Mesendoderm (in vitro differentiated cells): Measurements from ENCODE around the gene TLX1. TPM values are rescaled to one million over a fixed set of nuclear protein-coding genes. Genes with fewer than 3 reads are reported as not detected.

Source experiments
- DNase-seq: peaks from one replicate; pipeline ENCODE4 v3.0.0; 2013
- H2AK5ac ChIP-seq: 2 replicates; pipeline ENCODE4 v1.6.1; 2013; ENCODE audit warnings: low read length, inconsistent platforms
- H2BK120ac ChIP-seq: 2 replicates; pipeline ENCODE4 v1.6.1; 2013; ENCODE audit warnings: low read depth, mild to moderate bottlenecking, low read length, moderate library complexity, mixed read lengths
- H2BK15ac ChIP-seq: replicated peaks from 2 replicates; pipeline ENCODE4 v1.6.1; 2013; ENCODE audit warnings: low read depth, mild to moderate bottlenecking, moderate library complexity
- H2BK5ac ChIP-seq: 2 replicates; pipeline ENCODE4 v1.6.1; 2013; ENCODE audit warnings: low read length, inconsistent platforms
- H3K18ac ChIP-seq: 2 replicates; pipeline ENCODE4 v1.6.1; 2013; ENCODE audit warnings: mild to moderate bottlenecking, low read length, mixed read lengths
- H3K23ac ChIP-seq: one replicate; pipeline ENCODE4 v1.6.1; 2013; ENCODE audit warnings: low read length
- H3K27ac ChIP-seq: 2 replicates; pipeline ENCODE4 v1.5.1; 2013; ENCODE audit warnings: low read depth, mild to moderate bottlenecking, inconsistent platforms, low read length, moderate library complexity
- H3K27me3 ChIP-seq: 2 replicates; pipeline ENCODE4 v1.6.1; 2013; ENCODE audit warnings: low read length, control low read depth, mild to moderate bottlenecking, inconsistent platforms; ENCODE audit not compliant: insufficient read depth, poor library complexity
- H3K36me3 ChIP-seq: 2 replicates; pipeline ENCODE4 v1.6.1; 2013; ENCODE audit warnings: low read length, inconsistent platforms; ENCODE audit not compliant: control insufficient read depth, insufficient read depth
- H3K4ac ChIP-seq: one replicate; pipeline ENCODE4 v1.6.1; 2013; ENCODE audit warnings: low read depth, mild to moderate bottlenecking, low read length, moderate library complexity
- H3K4me1 ChIP-seq: 2 replicates; pipeline ENCODE4 v1.6.1; 2013; ENCODE audit warnings: low read depth, low read length, inconsistent platforms; ENCODE audit not compliant: control insufficient read depth
- H3K4me2 ChIP-seq: 2 replicates; pipeline ENCODE4 v1.6.1; 2013; ENCODE audit warnings: low read length
- H3K4me3 ChIP-seq: 2 replicates; pipeline ENCODE4 v1.5.1; 2013; ENCODE audit warnings: mild to moderate bottlenecking, low read length
- H3K56ac ChIP-seq: one replicate; pipeline ENCODE4 v1.6.1; 2013; ENCODE audit warnings: low read length
- H3K79me1 ChIP-seq: 2 replicates; pipeline ENCODE4 v1.6.1; 2013; ENCODE audit warnings: low read length, inconsistent platforms
- H3K79me2 ChIP-seq: 2 replicates; pipeline ENCODE4 v1.6.1; 2013; ENCODE audit warnings: mild to moderate bottlenecking, low read length; ENCODE audit not compliant: control insufficient read depth, insufficient read depth
- H3K9ac ChIP-seq: 2 replicates; pipeline ENCODE4 v1.6.1; 2013; ENCODE audit warnings: low read length, inconsistent platforms
- H4K5ac ChIP-seq: one replicate; pipeline ENCODE4 v1.6.1; 2013; ENCODE audit warnings: low read length
- H4K8ac ChIP-seq: one replicate; pipeline ENCODE4 v1.6.1; 2013; ENCODE audit warnings: low read depth, mild to moderate bottlenecking, control low read depth, low read length, moderate library complexity
- WGBS: extraction: QIAGEN DNeasy Blood & Tissue Kit; methylation state at CpG from one replicate; pipeline ENCODE4 v1.1.7; 2013; ENCODE audit warnings: low lambda C conversion rate, missing lambda C conversion rate; ENCODE audit not compliant: insufficient coverage; ENCODE audit errors: extremely low coverage; 5-methylcytosine and 5-hydroxymethylcytosine counted together
- polyA plus RNA-seq, 2 experiments: library from polyadenylated mRNA; stranded (reverse); fragments of 200-250 nt; gene quantifications; one replicate each; pipeline ENCODE4 v1.2.3, GENCODE V29; 2013

The TLX1 gene
- 0.06 TPM for polyA plus RNA-seq (2013, experiment 1 of 2)
- not detected for polyA plus RNA-seq (2013, experiment 2 of 2)

- no peak within 1 kb of the TSS for H4K8ac ChIP-seq
- no peak within 1 kb of the TSS for H3K9ac ChIP-seq
- DNase-seq = peak; percentile 56
- WGBS = no CpG with 5 or more reads among the region's 83 CpGs
- no peak within 1 kb of the TSS for H3K27ac ChIP-seq
- no peaks in the 10 kb centered on the region for H3K4me1 ChIP-seq
- H3K4me3 ChIP-seq = no peak within 1 kb of the TSS
- no peak within 1 kb of the TSS for H3K56ac ChIP-seq
- no peak within 1 kb of the TSS for H3K4ac ChIP-seq
- no peak within 1 kb of the TSS for H2AK5ac ChIP-seq
- H2BK120ac ChIP-seq = no peak within 1 kb of the TSS
- no peak within 1 kb of the TSS for H3K18ac ChIP-seq
- no peak within 1 kb of the TSS for H3K23ac ChIP-seq
- no peak within 1 kb of the TSS for H4K5ac ChIP-seq
- H2BK15ac ChIP-seq = no peak within 1 kb of the TSS
- H3K36me3 ChIP-seq = no peaks in the 10 kb centered on the region
- H2BK5ac ChIP-seq = no peak within 1 kb of the TSS
- peaks cover 92% of the 10 kb centered on the region for H3K27me3 ChIP-seq
- no peaks in the 10 kb centered on the region for H3K79me2 ChIP-seq
- no peaks in the 10 kb centered on the region for H3K79me1 ChIP-seq
- peak within 1 kb of the TSS; percentile 6 for H3K4me2 ChIP-seq
Observed at GRCh38 chr10:101130984-101131961, at the start of gene TLX1. Gene TLX1 (plus strand): TSS chr10:101131300. CDS start chr10:101131542, 242 bp downstream.

DNA sequence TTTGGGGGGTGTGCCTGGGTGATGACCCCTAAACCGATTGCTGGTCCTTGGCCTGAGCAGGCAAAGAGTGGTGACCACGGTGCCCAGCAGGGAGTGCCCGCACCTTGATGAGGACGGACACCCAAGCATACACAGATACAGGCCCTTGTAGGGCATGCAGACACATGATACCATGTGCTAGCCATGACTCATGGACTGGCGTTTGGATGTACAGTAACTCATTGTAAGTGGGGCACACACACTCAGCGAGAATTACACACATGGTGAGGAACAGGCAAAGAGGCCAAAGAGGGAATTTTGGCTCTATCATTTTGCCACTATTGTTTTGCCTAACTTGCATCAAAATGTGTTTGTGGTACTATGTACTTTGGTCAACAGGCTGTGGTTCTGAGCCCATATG lies 45.3 kb upstream of the TLX1 start:
- no peaks in the 10 kb centered on the region for H3K79me1 ChIP-seq
- no CpG with 5 or more reads among the region's 6 CpGs for WGBS

GRCh38 chr10:101087376-101087775 lies 43.7 kb upstream of the TLX1 start:
- no peak overlapping the region for H3K56ac ChIP-seq
- no peak overlapping the region for H3K27ac ChIP-seq
- H3K79me1 ChIP-seq = no peaks in the 10 kb centered on the region
- H3K9ac ChIP-seq = no peak overlapping the region
- H3K36me3 ChIP-seq = no peaks in the 10 kb centered on the region
- H3K18ac ChIP-seq = no peak overlapping the region
- H3K4ac ChIP-seq = no peak overlapping the region
- no CpG with 5 or more reads among the region's 10 CpGs for WGBS
- no peak overlapping the region for H3K23ac ChIP-seq
- no peak overlapping the region for H3K4me3 ChIP-seq
- no peaks in the 10 kb centered on the region for H3K4me1 ChIP-seq
- no peak overlapping the region for H4K8ac ChIP-seq
- no peak overlapping the region for H3K4me2 ChIP-seq
- DNase-seq = no peak
- no peak overlapping the region for H2BK15ac ChIP-seq
- H2BK120ac ChIP-seq = no peak overlapping the region
- H3K79me2 ChIP-seq = no peaks in the 10 kb centered on the region
- H4K5ac ChIP-seq = no peak overlapping the region
- H3K27me3 ChIP-seq = no peaks in the 10 kb centered on the region
- H2AK5ac ChIP-seq = no peak overlapping the region
- no peak overlapping the region for H2BK5ac ChIP-seq

More for the DNA sequence above, 45.3 kb upstream of the TLX1 start:
- H4K5ac ChIP-seq = no peak overlapping the region
- no peaks in the 10 kb centered on the region for H3K79me2 ChIP-seq
- H2AK5ac ChIP-seq = no peak overlapping the region
- H3K56ac ChIP-seq = no peak overlapping the region
- DNase-seq = no peak
- H3K23ac ChIP-seq = no peak overlapping the region
- no peak overlapping the region for H2BK5ac ChIP-seq
- H3K27ac ChIP-seq = no peak overlapping the region
- no peak overlapping the region for H3K4me3 ChIP-seq
- no peak overlapping the region for H3K9ac ChIP-seq
- no peak overlapping the region for H3K4ac ChIP-seq
- H3K4me2 ChIP-seq = no peak overlapping the region
- H3K27me3 ChIP-seq = no peaks in the 10 kb centered on the region
- no peaks in the 10 kb centered on the region for H3K36me3 ChIP-seq
- no peaks in the 10 kb centered on the region for H3K4me1 ChIP-seq
- no peak overlapping the region for H2BK120ac ChIP-seq
- H3K18ac ChIP-seq = no peak overlapping the region
- no peak overlapping the region for H2BK15ac ChIP-seq
- no peak overlapping the region for H4K8ac ChIP-seq

- no peak overlapping the region for H2BK120ac ChIP-seq
- H3K9ac ChIP-seq = no peak overlapping the region
- H3K4me3 ChIP-seq = no peak overlapping the region
- no peak overlapping the region for H3K4me2 ChIP-seq
- H3K4ac ChIP-seq = no peak overlapping the region
- no peaks in the 10 kb centered on the region for H3K36me3 ChIP-seq
- no peak overlapping the region for H3K23ac ChIP-seq
- no peak overlapping the region for H2BK5ac ChIP-seq
- no peak overlapping the region for H3K27ac ChIP-seq
- no peaks in the 10 kb centered on the region for H3K4me1 ChIP-seq
- no peak for DNase-seq
- no peak overlapping the region for H2BK15ac ChIP-seq
- WGBS = no CpG with 5 or more reads among the region's 14 CpGs
- H2AK5ac ChIP-seq = no peak overlapping the region
- H3K27me3 ChIP-seq = no peaks in the 10 kb centered on the region
- H3K79me2 ChIP-seq = no peaks in the 10 kb centered on the region
- no peak overlapping the region for H3K18ac ChIP-seq
- H3K56ac ChIP-seq = no peak overlapping the region
- no peaks in the 10 kb centered on the region for H3K79me1 ChIP-seq
- no peak overlapping the region for H4K8ac ChIP-seq
- H4K5ac ChIP-seq = no peak overlapping the region
Observed at GRCh38 chr10:101087965-101088364, 43.1 kb upstream of the TLX1 start.

DNA sequence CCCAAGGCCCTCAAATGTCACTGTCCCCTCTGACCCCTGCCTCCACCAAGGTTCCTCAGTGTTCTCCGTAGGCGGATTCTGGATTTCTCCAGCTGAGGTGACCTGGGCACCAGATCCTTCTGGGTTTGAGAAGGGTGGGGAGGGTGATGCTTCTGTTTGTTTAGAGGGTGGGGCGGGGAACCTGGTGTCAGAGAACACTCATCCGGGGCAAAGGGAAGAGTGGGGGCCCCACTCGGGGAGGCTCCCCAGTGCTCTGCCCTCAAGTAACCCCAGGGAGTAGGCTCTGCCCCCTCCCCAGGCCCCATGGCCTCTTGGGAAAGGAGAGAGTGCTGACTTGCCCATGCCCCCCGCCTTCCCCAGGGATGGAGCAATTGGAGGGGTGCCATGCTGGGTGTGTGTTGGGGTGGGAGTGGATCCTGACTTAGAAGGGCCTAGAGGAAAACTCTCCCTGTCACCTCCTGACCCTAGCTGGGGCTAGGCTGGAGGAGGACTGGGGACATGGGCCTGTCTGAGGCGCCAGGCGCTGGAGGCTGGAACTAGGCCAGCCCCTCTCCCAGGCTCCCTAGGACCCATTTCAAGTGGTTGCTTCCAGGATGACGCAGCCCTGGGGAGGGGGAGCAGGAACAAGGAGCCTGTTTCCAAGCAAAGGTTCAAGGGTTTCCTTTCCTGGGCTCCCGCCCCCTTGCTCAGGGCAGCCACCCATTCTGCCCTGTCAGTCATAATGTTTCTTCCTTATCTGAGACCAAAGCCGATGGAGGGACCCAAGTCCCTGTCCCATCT lies 41.4 kb upstream of the TLX1 start:
- H2AK5ac ChIP-seq = no peak overlapping the region
- H3K9ac ChIP-seq = no peak overlapping the region
- H4K5ac ChIP-seq = no peak overlapping the region
- WGBS = no CpG with 5 or more reads among the region's 11 CpGs
- H3K27ac ChIP-seq = no peak overlapping the region
- H3K23ac ChIP-seq = no peak overlapping the region
- no peak overlapping the region for H2BK15ac ChIP-seq
- no peaks in the 10 kb centered on the region for H3K79me2 ChIP-seq
- no peak overlapping the region for H2BK120ac ChIP-seq
- no peak overlapping the region for H4K8ac ChIP-seq
- no peak overlapping the region for H3K18ac ChIP-seq
- H3K27me3 ChIP-seq = no peaks in the 10 kb centered on the region
- no peak overlapping the region for H2BK5ac ChIP-seq
- H3K56ac ChIP-seq = no peak overlapping the region
- H3K36me3 ChIP-seq = no peaks in the 10 kb centered on the region
- no peak overlapping the region for H3K4ac ChIP-seq
- no peaks in the 10 kb centered on the region for H3K4me1 ChIP-seq
- H3K4me2 ChIP-seq = no peak overlapping the region
- H3K79me1 ChIP-seq = no peaks in the 10 kb centered on the region
- no peak overlapping the region for H3K4me3 ChIP-seq
- no peak for DNase-seq
